Testis (tissue), 2 donors: ENCODE results near the gene HBB.

ENCODE experiments used
- POLR2A ChIP-seq: fragments of 450-650 bp; IDR thresholded peaks from one replicate; pipeline ENCODE4 v1.6.1; 2017; ENCODE audit warnings: antibody characterized with exemption, mild to moderate bottlenecking, moderate library complexity
- TF ChIP-seq, protein P1 (sequence below), 3 experiments: fragments of 450-650 bp in 2 of 3; fragments of 200-600 bp in 1 of 3; sonication (generic) in 1 of 3; IDR thresholded peaks; one replicate each; pipeline ENCODE4 v1.5.1; 2016 to 2019; ENCODE audit warnings: antibody characterized with exemption in 3 of 3, mild to moderate bottlenecking in 2 of 3, moderate library complexity in 1 of 3

DNA sequence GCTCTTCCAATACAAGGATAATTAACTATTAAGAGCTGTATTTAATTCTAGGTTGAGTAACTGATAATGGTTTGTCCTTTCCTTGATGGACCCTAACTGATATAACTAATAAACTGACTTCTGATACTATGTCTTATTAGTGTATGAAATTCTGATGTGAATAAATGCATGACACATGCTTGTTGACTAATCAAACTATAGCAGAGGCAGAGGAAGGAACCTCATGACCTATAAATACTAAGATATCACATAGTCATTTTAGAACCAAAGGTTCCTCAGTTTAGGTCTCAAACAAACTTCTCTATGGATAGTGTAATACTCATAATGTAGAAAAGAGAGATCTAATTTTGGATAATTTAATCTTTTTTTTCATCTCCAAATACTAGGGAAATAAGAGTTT, 12.2 kb upstream of the HBB start:
- TF ChIP-seq, protein P1, sequence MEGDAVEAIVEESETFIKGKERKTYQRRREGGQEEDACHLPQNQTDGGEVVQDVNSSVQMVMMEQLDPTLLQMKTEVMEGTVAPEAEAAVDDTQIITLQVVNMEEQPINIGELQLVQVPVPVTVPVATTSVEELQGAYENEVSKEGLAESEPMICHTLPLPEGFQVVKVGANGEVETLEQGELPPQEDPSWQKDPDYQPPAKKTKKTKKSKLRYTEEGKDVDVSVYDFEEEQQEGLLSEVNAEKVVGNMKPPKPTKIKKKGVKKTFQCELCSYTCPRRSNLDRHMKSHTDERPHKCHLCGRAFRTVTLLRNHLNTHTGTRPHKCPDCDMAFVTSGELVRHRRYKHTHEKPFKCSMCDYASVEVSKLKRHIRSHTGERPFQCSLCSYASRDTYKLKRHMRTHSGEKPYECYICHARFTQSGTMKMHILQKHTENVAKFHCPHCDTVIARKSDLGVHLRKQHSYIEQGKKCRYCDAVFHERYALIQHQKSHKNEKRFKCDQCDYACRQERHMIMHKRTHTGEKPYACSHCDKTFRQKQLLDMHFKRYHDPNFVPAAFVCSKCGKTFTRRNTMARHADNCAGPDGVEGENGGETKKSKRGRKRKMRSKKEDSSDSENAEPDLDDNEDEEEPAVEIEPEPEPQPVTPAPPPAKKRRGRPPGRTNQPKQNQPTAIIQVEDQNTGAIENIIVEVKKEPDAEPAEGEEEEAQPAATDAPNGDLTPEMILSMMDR (IDR thresholded peaks at IDR 0.05), result no peak
- no peak for TF ChIP-seq POLR2A
